ENCODE measurements around the gene KRTAP4-7. TPM values are rescaled to one million over a fixed set of nuclear protein-coding genes. Genes with fewer than 3 reads are reported as not detected.
"Not testable (repeated sequence)": the region's sequence is repeated elsewhere in the genome, so short reads cannot be mapped to it uniquely, and the experiment has no call there.

The KRTAP4-7 gene
- total RNA-seq, 1 experiment from 2014 or later = not detected

DNA sequence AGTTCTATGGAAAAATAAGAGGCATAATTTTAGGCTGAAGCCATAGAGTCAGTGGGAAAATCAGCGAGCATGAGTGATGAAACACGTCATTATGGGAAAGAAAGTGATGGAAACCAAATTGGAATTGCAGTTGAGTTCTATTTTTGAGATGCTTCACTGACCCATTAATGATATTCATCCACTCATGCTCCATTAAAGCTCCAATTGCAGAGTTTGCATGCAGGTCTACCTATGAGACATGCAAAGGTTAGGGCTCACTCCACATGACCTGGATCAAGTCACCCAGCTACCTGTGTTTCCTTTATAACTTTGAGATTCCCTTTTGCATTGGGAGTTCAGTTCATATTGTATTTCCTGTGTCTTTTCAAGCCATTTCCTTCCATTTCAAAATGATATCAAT lies 10.3 kb upstream of the KRTAP4-7 start:
- Mint-ChIP-seq H3K9me3 (ENCODE audit: unreplicated experiment) (no peaks in the 10 kb centered on the region), H3K27ac (ENCODE audit: low read depth, unreplicated experiment) (no peak overlapping the region), H3K4me1 (ENCODE audit: insufficient read depth, unreplicated experiment) (no peaks in the 10 kb centered on the region), H3K27me3 (ENCODE audit: insufficient read depth, unreplicated experiment) (peaks cover 8% of the 10 kb centered on the region), H3K36me3 (ENCODE audit: insufficient read depth, unreplicated experiment) (no peaks in the 10 kb centered on the region), H3K4me3 (ENCODE audit: unreplicated experiment) (no peak overlapping the region)
- ChIA-PET CTCF (no interaction called here), POLR2A (no interaction called here)
- intact Hi-C loops (cut with micrococcal nuclease) = no loop called here
- DNase-seq (ENCODE audit: unreplicated experiment) = no peak
- TF ChIP-seq CTCF (IDR thresholded peaks at IDR 0.05; ENCODE audit: unreplicated experiment) = no peak
- no TSS peak for BruUV-seq (replicated peaks)

DNA sequence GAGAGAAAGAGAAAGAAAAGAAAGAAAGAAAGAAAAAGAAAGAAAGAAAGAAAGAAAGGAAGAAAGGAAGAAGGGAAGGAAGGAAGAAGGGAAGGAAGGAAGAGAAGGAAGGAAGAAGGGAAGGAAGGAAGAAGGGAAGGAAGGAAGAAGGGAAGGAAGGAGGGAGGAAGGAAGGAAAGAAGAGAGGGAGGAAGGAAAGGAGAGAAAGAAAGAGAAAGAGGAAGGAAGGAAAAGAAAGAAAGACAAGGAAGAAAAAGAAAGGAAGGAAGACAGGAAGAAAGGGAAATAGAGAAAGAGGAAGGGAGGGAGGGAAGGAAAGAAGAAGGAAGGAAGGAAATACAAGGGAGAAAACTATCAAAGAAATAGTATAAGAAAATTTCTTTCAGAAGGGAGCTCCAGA lies 7.2 kb upstream of the KRTAP4-7 start:
- no TSS peak for BruUV-seq (replicated peaks)
- no peaks in the 10 kb centered on the region for H3K9me3 Mint-ChIP-seq (ENCODE audit: unreplicated experiment)
- ChIA-PET POLR2A (no interaction called here), CTCF (no interaction called here)
- DNase-seq (ENCODE audit: unreplicated experiment) = no peak
- no peak for TF ChIP-seq CTCF (IDR thresholded peaks at IDR 0.05; ENCODE audit: unreplicated experiment)
- no peaks in the 10 kb centered on the region for H3K4me1 Mint-ChIP-seq (ENCODE audit: insufficient read depth, unreplicated experiment)
- no peak overlapping the region for H3K4me3 Mint-ChIP-seq (ENCODE audit: unreplicated experiment)
- H3K27ac Mint-ChIP-seq (ENCODE audit: low read depth, unreplicated experiment) = no peak overlapping the region
- intact Hi-C loops (cut with micrococcal nuclease) = no loop called here
- H3K36me3 Mint-ChIP-seq (ENCODE audit: insufficient read depth, unreplicated experiment) = no peaks in the 10 kb centered on the region
- H3K27me3 Mint-ChIP-seq (ENCODE audit: insufficient read depth, unreplicated experiment) = peaks cover 8% of the 10 kb centered on the region

DNA sequence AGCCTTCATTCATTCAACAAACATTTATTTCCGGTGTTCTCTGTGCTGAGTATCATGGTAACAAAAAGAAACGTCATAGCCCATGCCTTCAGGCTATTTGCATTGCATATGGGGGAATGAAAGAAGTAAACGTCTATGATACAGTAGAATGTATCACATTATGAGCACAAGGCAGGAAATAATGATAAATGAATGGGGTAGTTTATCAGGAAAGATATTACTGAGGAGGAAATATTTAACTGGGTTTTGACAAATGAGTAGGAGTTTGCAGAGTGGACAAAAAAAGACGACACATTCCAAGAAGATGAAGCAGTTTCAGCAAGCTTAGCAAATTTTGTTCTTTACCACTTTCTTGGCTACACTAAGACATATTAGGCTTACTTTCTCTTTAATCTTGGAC lies 1.3 kb upstream of the KRTAP4-7 start:
- BruUV-seq (replicated peaks) = no TSS peak
- Mint-ChIP-seq H3K4me1 (ENCODE audit: insufficient read depth, unreplicated experiment) (peaks cover 16% of the 10 kb centered on the region), H3K36me3 (ENCODE audit: insufficient read depth, unreplicated experiment) (no peaks in the 10 kb centered on the region), H3K27ac (ENCODE audit: low read depth, unreplicated experiment) (no peak overlapping the region), H3K27me3 (ENCODE audit: insufficient read depth, unreplicated experiment) (no peaks in the 10 kb centered on the region), H3K4me3 (ENCODE audit: unreplicated experiment) (no peak overlapping the region), H3K9me3 (ENCODE audit: unreplicated experiment) (no peaks in the 10 kb centered on the region)
- POLR2A ChIA-PET = no interaction called here
- DNase-seq (ENCODE audit: unreplicated experiment) = peak; percentile 33
- no peak for TF ChIP-seq CTCF (IDR thresholded peaks at IDR 0.05; ENCODE audit: unreplicated experiment)
- intact Hi-C loops (cut with micrococcal nuclease) = no loop called here
- CTCF ChIA-PET = no interaction called here

GRCh38 chr17:41083427-41083826 lies 523 bp upstream of the KRTAP4-7 start:
- H3K4me1 Mint-ChIP-seq (ENCODE audit: insufficient read depth, unreplicated experiment) = peaks cover 16% of the 10 kb centered on the region
- DNase-seq (ENCODE audit: unreplicated experiment); BruUV-seq (replicated peaks); H3K27me3 Mint-ChIP-seq (ENCODE audit: insufficient read depth, unreplicated experiment); CTCF ChIA-PET; H3K36me3 Mint-ChIP-seq (ENCODE audit: insufficient read depth, unreplicated experiment); H3K4me3 Mint-ChIP-seq (ENCODE audit: unreplicated experiment); H3K9me3 Mint-ChIP-seq (ENCODE audit: unreplicated experiment); intact Hi-C loops (cut with micrococcal nuclease); H3K27ac Mint-ChIP-seq (ENCODE audit: low read depth, unreplicated experiment): not testable (repeated sequence)
- POLR2A ChIA-PET = interaction anchor here (0.6 kb wide), 1 partner anchor 58 kb away, joined by 3 read pairs; no protein-coding TSS in a partner anchor

DNA sequence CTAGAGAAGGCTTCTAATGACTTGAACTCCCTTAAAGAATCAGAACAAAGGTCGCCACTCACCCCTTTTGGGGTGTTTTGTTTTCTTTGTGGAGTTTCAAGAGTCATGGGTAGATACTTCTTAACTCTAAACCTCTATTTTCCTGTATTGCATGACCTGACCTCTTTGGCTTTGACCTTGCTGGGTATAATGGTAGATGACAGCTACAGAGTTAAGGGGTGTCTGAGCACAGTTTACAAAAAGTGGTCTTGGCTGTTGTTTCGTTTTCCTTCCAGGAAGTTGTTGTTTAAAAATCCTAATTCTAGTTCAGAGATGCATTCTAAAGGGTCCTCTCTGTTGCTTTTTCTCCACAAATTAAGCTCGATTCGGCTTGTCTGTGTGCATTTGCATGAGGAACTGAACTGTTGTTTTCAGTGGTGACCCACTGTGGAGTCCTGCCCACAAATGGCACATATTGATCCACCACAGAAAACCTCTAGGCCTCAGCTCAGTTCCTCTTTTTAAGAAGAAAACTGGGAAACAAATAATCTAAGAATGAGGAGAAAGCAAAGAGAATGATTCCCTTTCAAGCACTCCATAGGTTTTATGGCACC lies 4.9 kb downstream of the KRTAP4-7 start:
- H3K27me3 Mint-ChIP-seq (ENCODE audit: insufficient read depth, unreplicated experiment); BruUV-seq (replicated peaks); H3K4me3 Mint-ChIP-seq (ENCODE audit: unreplicated experiment); CTCF ChIA-PET; POLR2A ChIA-PET; DNase-seq (ENCODE audit: unreplicated experiment); H3K9me3 Mint-ChIP-seq (ENCODE audit: unreplicated experiment); intact Hi-C loops (cut with micrococcal nuclease); H3K4me1 Mint-ChIP-seq (ENCODE audit: insufficient read depth, unreplicated experiment); H3K27ac Mint-ChIP-seq (ENCODE audit: low read depth, unreplicated experiment); H3K36me3 Mint-ChIP-seq (ENCODE audit: insufficient read depth, unreplicated experiment): not testable (repeated sequence)
